NCI-H82 treated with DMSO at 0.1 percent for 48 hours (cell line): ENCODE measurements around the gene TAS2R8.
"Not testable (repeated sequence)": the region's sequence is repeated elsewhere in the genome, so short reads cannot be mapped to it uniquely, and the experiment has no call there.

Source experiments
- DNase-seq: peaks from one replicate; lab custom pipeline; 2025; ENCODE audit not compliant: unreplicated experiment; lab: John Stamatoyannopoulos, UW

Gene TAS2R8

GRCh38 chr12:10807186-10807585 lies at the start of gene TAS2R8:
TAS2R8 (minus strand) TSS chr12:10807286; CDS start chr12:10806980, 306 bp downstream.
- DNase-seq = no peak

GRCh38 chr12:10855807-10856206 lies 48.7 kb upstream of the TAS2R8 start:
- no peak for DNase-seq

- no peak for DNase-seq
Measured at GRCh38 chr12:10853776-10854175, 46.7 kb upstream of the TAS2R8 start.

GRCh38 chr12:10851243-10851858 lies 44.3 kb upstream of the TAS2R8 start:
- DNase-seq = no peak

- no peak for DNase-seq
Measured at GRCh38 chr12:10849425-10849878, 42.4 kb upstream of the TAS2R8 start, which contains the start of gene PRR4. PRR4 (minus strand) TSS chr12:10849475; CDS start chr12:10849437, 38 bp downstream.

- DNase-seq = no peak
Measured at GRCh38 chr12:10847744-10848143, 40.7 kb upstream of the TAS2R8 start.

GRCh38 chr12:10842862-10843261 lies 35.8 kb upstream of the TAS2R8 start:
- no peak for DNase-seq

- no peak for DNase-seq
Measured at GRCh38 chr12:10838461-10838860, 31.4 kb upstream of the TAS2R8 start.

GRCh38 chr12:10829994-10830393 lies 22.9 kb upstream of the TAS2R8 start:
- no peak for DNase-seq

GRCh38 chr12:10826258-10826657 lies 19.2 kb upstream of the TAS2R8 start, which contains the start of gene TAS2R10:
TAS2R10 (minus strand) TSS chr12:10826358; CDS start chr12:10826269, 89 bp downstream.
- DNase-seq = no peak

- DNase-seq = no peak
Measured at GRCh38 chr12:10824957-10825356, 17.9 kb upstream of the TAS2R8 start.

- DNase-seq = no peak
Measured at GRCh38 chr12:10811883-10812536, 4.9 kb upstream of the TAS2R8 start.

GRCh38 chr12:10810068-10810467 lies 3.0 kb upstream of the TAS2R8 start, which contains the start of gene TAS2R9:
TAS2R9 (minus strand) TSS chr12:10810168; CDS start chr12:10810075, 93 bp downstream.
- DNase-seq = no peak

- DNase-seq = no peak
Measured at GRCh38 chr12:10802587-10802986, 4.5 kb downstream of the TAS2R8 start, which contains the start of gene TAS2R7. TAS2R7 (minus strand) TSS chr12:10802627; CDS start chr12:10802570, 57 bp downstream.

- DNase-seq = no peak
Measured at GRCh38 chr12:10801741-10802140, 5.3 kb downstream of the TAS2R8 start.

GRCh38 chr12:10794222-10794621 lies 12.9 kb downstream of the TAS2R8 start:
- no peak for DNase-seq

GRCh38 chr12:10791769-10792168 lies 15.3 kb downstream of the TAS2R8 start:
- DNase-seq = not testable (repeated sequence)

GRCh38 chr12:10783252-10783651 lies 23.8 kb downstream of the TAS2R8 start:
- no peak for DNase-seq

- DNase-seq = peak; percentile 3
Measured at GRCh38 chr12:10779103-10779502, 28.0 kb downstream of the TAS2R8 start.

- no peak for DNase-seq
Measured at GRCh38 chr12:10771132-10771733, 35.9 kb downstream of the TAS2R8 start.

- DNase-seq = no peak
Measured at GRCh38 chr12:10759657-10760056, 47.4 kb downstream of the TAS2R8 start.

GRCh38 chr12:10756194-10756593 lies 50.9 kb downstream of the TAS2R8 start:
- DNase-seq = no peak
